Progenitor cell of endocrine pancreas (in vitro differentiated cells): ENCODE data around the gene OR10H2. TPM values are rescaled to one million over a fixed set of nuclear protein-coding genes. Genes with fewer than 3 reads are reported as not detected.

Source experiments
- DNase-seq: peaks from one replicate; pipeline ENCODE4 v3.0.0; 2021; ENCODE audit warnings: low spot score; ENCODE audit not compliant: unreplicated experiment
- H3K27ac Mint-ChIP-seq: 2 replicates; pipeline ENCODE4 v1.8.0; 2021; ENCODE audit warnings: mild to moderate bottlenecking, moderate library complexity, mixed read lengths
- H3K27me3 Mint-ChIP-seq: 2 replicates; pipeline ENCODE4 v1.8.0; 2021; ENCODE audit warnings: mixed read lengths
- H3K36me3 Mint-ChIP-seq: 2 replicates; pipeline ENCODE4 v1.8.0; 2022; ENCODE audit warnings: mixed read lengths; ENCODE audit not compliant: insufficient read depth
- H3K4me1 Mint-ChIP-seq: 2 replicates; pipeline ENCODE4 v1.8.0; 2021; ENCODE audit warnings: low read depth, mixed read lengths
- H3K4me3 Mint-ChIP-seq: 2 replicates; pipeline ENCODE4 v1.8.0; 2021; ENCODE audit warnings: low read depth, mild to moderate bottlenecking, moderate library complexity, mixed read lengths
- H3K9me3 Mint-ChIP-seq: 2 replicates; pipeline ENCODE4 v1.8.0; 2021; ENCODE audit warnings: low read depth, mixed read lengths
- CTCF ChIP-seq: fragments of 200-600 bp; sonication (generic); IDR thresholded peaks from one replicate; pipeline ENCODE4 v1.5.0; 2021; ENCODE audit warnings: antibody characterized with exemption, mild to moderate bottlenecking; ENCODE audit not compliant: unreplicated experiment
- total RNA-seq: library from RNA; stranded (reverse); gene quantifications from 2 replicates; pipeline ENCODE4 v1.2.1, GENCODE V29; 2021

OR10H2 gene
- total RNA-seq, 1 donor from 2014 or later = not detected

DNA sequence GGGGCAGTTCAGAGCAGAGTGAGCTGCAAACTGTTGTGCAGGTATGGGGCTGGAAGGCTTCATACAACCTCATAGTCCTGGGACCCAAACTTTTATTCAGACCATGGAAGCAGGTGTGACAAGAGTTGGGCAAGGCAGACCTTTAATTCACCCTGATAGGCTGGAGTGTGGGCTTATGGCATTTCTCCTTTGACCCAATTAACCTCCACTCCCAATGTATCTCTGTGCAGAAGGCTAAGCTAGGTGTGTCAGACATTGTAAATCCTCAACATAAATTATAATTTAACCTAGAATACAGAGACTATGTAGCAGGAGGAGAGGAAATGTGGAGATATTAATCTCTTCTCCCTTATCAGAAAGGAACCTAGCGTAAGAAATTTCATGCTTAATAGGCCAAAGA is 12.2 kb upstream of the OR10H2 start:
- H3K9me3 Mint-ChIP-seq = peaks cover 63% of the 10 kb centered on the region

DNA sequence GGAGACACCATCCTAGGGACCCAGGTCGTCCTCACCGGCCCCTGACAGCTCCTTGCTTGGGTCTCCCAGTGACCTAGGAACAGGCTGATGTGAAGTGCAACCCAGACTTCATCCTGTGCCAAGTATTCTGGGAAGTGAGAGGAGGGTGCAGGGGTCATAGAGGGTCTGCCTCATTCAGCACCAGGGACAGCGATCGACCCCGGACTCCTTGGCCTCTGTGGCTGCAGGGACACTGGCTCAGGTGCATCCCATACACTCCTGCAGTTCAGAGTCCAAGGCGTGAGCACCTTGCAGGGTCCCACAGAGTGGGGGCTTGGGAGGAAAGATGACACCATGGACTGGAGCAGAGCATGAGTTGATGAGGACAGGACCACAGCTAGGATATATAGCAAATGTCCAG is 10.0 kb upstream of the OR10H2 start:
- TF ChIP-seq CTCF = no peak
- H3K4me1 Mint-ChIP-seq = no peaks in the 10 kb centered on the region
- no peak overlapping the region for H3K27ac Mint-ChIP-seq
- H3K4me3 Mint-ChIP-seq = no peak overlapping the region
- DNase-seq = no peak
- no peaks in the 10 kb centered on the region for H3K27me3 Mint-ChIP-seq
- H3K9me3 Mint-ChIP-seq = peaks cover 69% of the 10 kb centered on the region
- H3K36me3 Mint-ChIP-seq = peaks cover 2% of the 10 kb centered on the region

More for the DNA sequence above, 12.2 kb upstream of the OR10H2 start:
- DNase-seq = no peak
- Mint-ChIP-seq H3K27ac (no peak overlapping the region), H3K36me3 (peaks cover 2% of the 10 kb centered on the region), H3K27me3 (no peaks in the 10 kb centered on the region), H3K4me3 (no peak overlapping the region), H3K4me1 (no peaks in the 10 kb centered on the region)
- TF ChIP-seq CTCF = no peak

DNA sequence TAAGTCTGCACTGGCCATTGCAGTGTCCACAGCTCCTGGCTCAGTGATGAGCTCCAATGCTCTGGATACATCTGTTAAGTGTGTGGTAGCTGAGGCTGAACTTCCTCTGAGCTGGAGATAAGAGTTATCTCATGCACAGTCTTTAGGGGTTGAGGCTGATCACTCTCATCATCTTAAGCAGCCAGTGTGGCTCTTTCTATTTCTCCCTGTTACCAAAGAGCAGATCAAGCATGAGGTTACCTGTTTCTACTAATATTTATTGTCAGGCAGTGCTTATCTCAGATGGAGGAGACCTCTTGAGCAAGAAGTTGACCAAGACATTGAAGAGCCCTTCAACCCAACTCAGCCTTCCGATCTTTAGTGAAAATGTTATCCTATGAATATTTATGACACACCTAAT is 6.6 kb upstream of the OR10H2 start:
- Mint-ChIP-seq H3K27ac (no peak overlapping the region), H3K4me3 (no peak overlapping the region), H3K9me3 (peaks cover 74% of the 10 kb centered on the region), H3K4me1 (no peaks in the 10 kb centered on the region), H3K27me3 (no peaks in the 10 kb centered on the region), H3K36me3 (no peaks in the 10 kb centered on the region)
- no peak for DNase-seq
- no peak for TF ChIP-seq CTCF

- H3K27ac Mint-ChIP-seq = no peak overlapping the region
- H3K9me3 Mint-ChIP-seq = peaks cover 75% of the 10 kb centered on the region
- H3K36me3 Mint-ChIP-seq = no peaks in the 10 kb centered on the region
- H3K4me1 Mint-ChIP-seq = no peaks in the 10 kb centered on the region
- DNase-seq = no peak
- H3K27me3 Mint-ChIP-seq = no peaks in the 10 kb centered on the region
- no peak for TF ChIP-seq CTCF
- no peak overlapping the region for H3K4me3 Mint-ChIP-seq
Measured at GRCh38 chr19:15722956-15723355, 4.9 kb upstream of the OR10H2 start.

GRCh38 chr19:15730538-15730937 is 2.7 kb downstream of the OR10H2 start:
- peaks cover 69% of the 10 kb centered on the region for H3K9me3 Mint-ChIP-seq
- no peaks in the 10 kb centered on the region for H3K27me3 Mint-ChIP-seq
- no peak for DNase-seq
- no peak overlapping the region for H3K27ac Mint-ChIP-seq
- no peak overlapping the region for H3K4me3 Mint-ChIP-seq
- no peaks in the 10 kb centered on the region for H3K4me1 Mint-ChIP-seq
- TF ChIP-seq CTCF = no peak
- peaks cover 1% of the 10 kb centered on the region for H3K36me3 Mint-ChIP-seq
